Testis (tissue), 2 donors: Measurements from ENCODE around the gene SRRM1.

Experiments
- POLR2A ChIP-seq: fragments of 450-650 bp; IDR thresholded peaks from one replicate; pipeline ENCODE4 v1.6.1; 2017; ENCODE audit warnings: antibody characterized with exemption, mild to moderate bottlenecking, moderate library complexity
- TF ChIP-seq, protein P1 (sequence below), 3 experiments: fragments of 450-650 bp in 2 of 3; fragments of 200-600 bp in 1 of 3; sonication (generic) in 1 of 3; IDR thresholded peaks; one replicate each; pipeline ENCODE4 v1.5.1; 2016 to 2019; ENCODE audit warnings: antibody characterized with exemption in 3 of 3, mild to moderate bottlenecking in 2 of 3, moderate library complexity in 1 of 3

DNA sequence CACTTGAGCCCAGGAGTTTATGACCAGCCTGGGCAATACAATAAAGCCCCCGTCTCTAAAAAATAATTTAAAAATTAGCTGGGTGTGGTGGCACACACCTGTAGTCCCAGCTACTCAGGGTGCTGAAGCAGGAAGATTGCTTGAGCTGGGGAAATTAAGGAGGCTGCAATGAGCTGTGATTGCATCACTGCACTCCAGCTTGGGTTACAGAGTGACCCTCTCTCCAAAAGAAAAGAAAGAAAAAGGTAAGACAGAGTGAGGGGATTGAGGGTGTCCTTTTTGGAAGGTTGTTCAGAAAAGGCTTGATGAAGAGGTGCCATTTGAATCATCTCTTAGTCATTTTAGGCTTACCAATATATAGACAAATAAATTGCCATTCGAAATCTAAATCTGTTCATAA lies 4.0 kb upstream of the SRRM1 start:
- TF ChIP-seq, protein P1, sequence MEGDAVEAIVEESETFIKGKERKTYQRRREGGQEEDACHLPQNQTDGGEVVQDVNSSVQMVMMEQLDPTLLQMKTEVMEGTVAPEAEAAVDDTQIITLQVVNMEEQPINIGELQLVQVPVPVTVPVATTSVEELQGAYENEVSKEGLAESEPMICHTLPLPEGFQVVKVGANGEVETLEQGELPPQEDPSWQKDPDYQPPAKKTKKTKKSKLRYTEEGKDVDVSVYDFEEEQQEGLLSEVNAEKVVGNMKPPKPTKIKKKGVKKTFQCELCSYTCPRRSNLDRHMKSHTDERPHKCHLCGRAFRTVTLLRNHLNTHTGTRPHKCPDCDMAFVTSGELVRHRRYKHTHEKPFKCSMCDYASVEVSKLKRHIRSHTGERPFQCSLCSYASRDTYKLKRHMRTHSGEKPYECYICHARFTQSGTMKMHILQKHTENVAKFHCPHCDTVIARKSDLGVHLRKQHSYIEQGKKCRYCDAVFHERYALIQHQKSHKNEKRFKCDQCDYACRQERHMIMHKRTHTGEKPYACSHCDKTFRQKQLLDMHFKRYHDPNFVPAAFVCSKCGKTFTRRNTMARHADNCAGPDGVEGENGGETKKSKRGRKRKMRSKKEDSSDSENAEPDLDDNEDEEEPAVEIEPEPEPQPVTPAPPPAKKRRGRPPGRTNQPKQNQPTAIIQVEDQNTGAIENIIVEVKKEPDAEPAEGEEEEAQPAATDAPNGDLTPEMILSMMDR (IDR thresholded peaks at IDR 0.05): no peak
- TF ChIP-seq POLR2A: no peak
